Spleen (tissue), 7 donors: ENCODE measurements around the gene CALCOCO1.

ENCODE experiments used
- POLR2A ChIP-seq, 3 donors: fragments of 450-650 bp; IDR thresholded peaks; one replicate each; pipeline ENCODE4 v1.5.1; 2017; ENCODE audit warnings: antibody characterized with exemption in 3 of 3, mild to moderate bottlenecking in 1 of 3
- POLR2AphosphoS5 ChIP-seq, 3 donors: sonication (generic); formaldehyde crosslinking; IDR thresholded peaks; one replicate each; pipeline ENCODE4 v1.5.1; 2017; ENCODE audit warnings: antibody characterized with exemption in 3 of 3
- TF ChIP-seq, protein P1 (sequence below), 11 experiments: fragments of 200-600 bp in 7 of 11; fragments of 450-650 bp in 4 of 11; sonication (generic) in 4 of 11; IDR thresholded peaks in 8 of 11; conservative IDR thresholded peaks in 3 of 11; 1 replicate in 7 of 11; 2 replicates in 4 of 11; pipeline versions ENCODE4 v1.4.0 to v1.8.0; 2016 to 2021; ENCODE audit warnings: antibody characterized with exemption in 11 of 11, inconsistent platforms in 4 of 11, mild to moderate bottlenecking in 1 of 11
- donor health status: DM: no; HTN: no; CAD: no; lungs with moderate emphysema.
- donor health status: DM: no; HTN: no; CAD: no.
- donor health status: DM: no; HTN: no; CAD: no.

DNA sequence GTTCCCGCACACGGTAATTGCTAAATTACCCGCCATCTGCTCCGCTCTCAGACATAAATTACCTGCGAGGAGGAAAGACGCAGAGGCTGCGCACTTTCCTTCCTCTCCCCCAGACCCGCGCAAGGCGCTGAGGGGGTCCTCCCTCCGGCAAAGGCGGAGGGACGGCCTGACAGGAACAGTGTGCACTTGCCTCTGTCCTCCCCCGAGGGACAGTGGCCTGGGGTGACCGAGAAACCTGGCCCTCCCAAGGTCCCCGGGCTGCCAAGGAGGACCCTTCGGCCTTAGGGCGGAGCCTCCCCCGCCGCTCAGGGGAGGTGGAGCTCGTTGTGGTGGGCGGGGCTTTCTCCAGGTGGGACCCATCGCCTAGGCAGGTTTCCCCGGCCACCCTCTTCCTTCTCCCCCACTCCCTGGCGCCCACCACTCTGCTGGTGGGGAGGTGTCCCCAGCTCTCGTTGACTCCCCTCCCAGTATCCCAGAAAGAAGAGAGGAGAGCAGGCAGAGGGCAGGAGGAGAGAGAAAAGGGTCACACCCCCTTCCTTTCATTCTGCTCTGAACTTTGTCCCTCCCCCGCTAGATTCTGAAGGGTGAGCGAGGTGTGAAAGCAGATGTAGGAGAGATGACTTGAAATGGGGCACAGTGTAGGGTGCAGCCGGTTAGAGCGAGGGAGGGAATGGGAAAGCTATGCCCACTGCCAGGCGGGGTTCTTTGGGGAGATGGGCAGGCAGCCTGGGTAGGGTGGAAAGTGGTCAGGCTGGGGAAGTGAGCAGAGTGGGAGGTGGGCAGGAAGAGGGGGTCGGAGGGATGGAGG is 11.4 kb upstream of the CALCOCO1 start:
- TF ChIP-seq, protein P1, sequence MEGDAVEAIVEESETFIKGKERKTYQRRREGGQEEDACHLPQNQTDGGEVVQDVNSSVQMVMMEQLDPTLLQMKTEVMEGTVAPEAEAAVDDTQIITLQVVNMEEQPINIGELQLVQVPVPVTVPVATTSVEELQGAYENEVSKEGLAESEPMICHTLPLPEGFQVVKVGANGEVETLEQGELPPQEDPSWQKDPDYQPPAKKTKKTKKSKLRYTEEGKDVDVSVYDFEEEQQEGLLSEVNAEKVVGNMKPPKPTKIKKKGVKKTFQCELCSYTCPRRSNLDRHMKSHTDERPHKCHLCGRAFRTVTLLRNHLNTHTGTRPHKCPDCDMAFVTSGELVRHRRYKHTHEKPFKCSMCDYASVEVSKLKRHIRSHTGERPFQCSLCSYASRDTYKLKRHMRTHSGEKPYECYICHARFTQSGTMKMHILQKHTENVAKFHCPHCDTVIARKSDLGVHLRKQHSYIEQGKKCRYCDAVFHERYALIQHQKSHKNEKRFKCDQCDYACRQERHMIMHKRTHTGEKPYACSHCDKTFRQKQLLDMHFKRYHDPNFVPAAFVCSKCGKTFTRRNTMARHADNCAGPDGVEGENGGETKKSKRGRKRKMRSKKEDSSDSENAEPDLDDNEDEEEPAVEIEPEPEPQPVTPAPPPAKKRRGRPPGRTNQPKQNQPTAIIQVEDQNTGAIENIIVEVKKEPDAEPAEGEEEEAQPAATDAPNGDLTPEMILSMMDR (IDR thresholded peaks at IDR 0.05 in 8 of 11, conservative IDR thresholded peaks at IDR 0.05 in 3 of 11): no peak
- TF ChIP-seq POLR2A (IDR thresholded peaks at IDR 0.05) (no peak), POLR2AphosphoS5 (IDR thresholded peaks at IDR 0.05) (no peak)
